H1 (cell line): ENCODE measurements around the gene UQCC5. TPM values are rescaled to one million over a fixed set of nuclear protein-coding genes. Genes with fewer than 3 reads are reported as not detected.

Experiments used
- CTCF ChIA-PET: fragments of 300-600 bp; sonication (Branson Sonifier 250); formaldehyde crosslinking; loops from one replicate; lab custom pipeline; 2021; ENCODE audit not compliant: partially characterized antibody; lab: Charles Lee
- POLR2A ChIA-PET: fragments of 300-600 bp; sonication (Branson Sonifier 250); formaldehyde crosslinking; loops from one replicate; lab custom pipeline; 2021; ENCODE audit warnings: inconsistent platforms; ENCODE audit not compliant: partially characterized antibody; lab: Charles Lee
- DNase-seq, 2 experiments: peaks; one replicate each; pipeline versions ENCODE4 v3.0.0 to v3.0.0-alpha.2; 2010 to 2022; ENCODE audit warnings: low spot score in 2 of 2, low read depth in 1 of 2, mixed read lengths in 1 of 2
- FAIRE-seq: peaks from 2 replicates; lab custom pipeline; 2011; peaks lifted over from hg19 to GRCh38; lab: Jason Lieb, UNC
- H2AFZ ChIP-seq: 2 replicates; pipeline ENCODE4 v1.8.1; 2012; ENCODE audit warnings: low read length, inconsistent platforms
- H2AK5ac ChIP-seq: 2 replicates; pipeline ENCODE4 v1.6.1; 2013; ENCODE audit warnings: low read depth, low read length
- H2BK120ac ChIP-seq: replicated peaks from 2 replicates; pipeline ENCODE3; 2013; ENCODE audit warnings: low read depth, low read length, inconsistent platforms
- H2BK12ac ChIP-seq: 2 replicates; pipeline ENCODE4 v1.6.1; 2013; ENCODE audit warnings: low read depth, low read length
- H2BK15ac ChIP-seq: 2 replicates; pipeline ENCODE4 v1.6.1; 2013; ENCODE audit warnings: low read length
- H2BK20ac ChIP-seq: 2 replicates; pipeline ENCODE4 v1.6.1; 2013; ENCODE audit warnings: low read length
- H2BK5ac ChIP-seq: 2 replicates; pipeline ENCODE4 v1.6.1; 2013; ENCODE audit warnings: low read depth, low read length
- H3K14ac ChIP-seq: 2 replicates; pipeline ENCODE4 v1.6.1; 2013; ENCODE audit warnings: inconsistent platforms; ENCODE audit not compliant: insufficient read length
- H3K18ac ChIP-seq: 2 replicates; pipeline ENCODE4 v1.6.1; 2013; ENCODE audit warnings: low read length; ENCODE audit errors: extremely low read depth
- H3K23ac ChIP-seq: 2 replicates; pipeline ENCODE4 v1.6.1; 2013; ENCODE audit warnings: inconsistent platforms; ENCODE audit not compliant: insufficient read length
- H3K23me2 ChIP-seq: 2 replicates; pipeline ENCODE4 v1.6.1; 2013; ENCODE audit warnings: low read depth, low read length
- H3K27ac ChIP-seq: 2 replicates; pipeline ENCODE4 v1.6.1; 2011; ENCODE audit warnings: low read depth, low read length, inconsistent platforms
- H3K27me3 ChIP-seq, 4 experiments: replicated peaks in 1 of 4; 1 replicate in 1 of 4; 2 replicates in 3 of 4; pipeline versions ENCODE4 v1.6.1 to v1.8.1; 2011 to 2013; ENCODE audit warnings: low read length in 3 of 4, mild to moderate bottlenecking in 3 of 4, inconsistent platforms in 2 of 4, mixed read lengths in 2 of 4, moderate library complexity in 1 of 4; ENCODE audit not compliant: control insufficient read depth in 3 of 4, insufficient read depth in 3 of 4; ENCODE audit errors: extremely low read depth in 1 of 4
- H3K36me3 ChIP-seq, 4 experiments: 2 replicates each; pipeline versions ENCODE4 v1.6.1 to v1.8.1; 2011 to 2013; ENCODE audit warnings: mild to moderate bottlenecking in 4 of 4, low read length in 3 of 4, moderate library complexity in 2 of 4, control low read depth in 1 of 4, inconsistent platforms in 1 of 4; ENCODE audit not compliant: insufficient read depth in 4 of 4, control insufficient read depth in 2 of 4
- H3K4ac ChIP-seq: replicated peaks from 2 replicates; pipeline ENCODE3; 2013; ENCODE audit warnings: low read length, low read depth, mixed read lengths, inconsistent platforms; ENCODE audit not compliant: insufficient read length
- H3K4me1 ChIP-seq, 4 experiments: replicated peaks in 1 of 4; 1 replicate in 1 of 4; 2 replicates in 3 of 4; pipeline versions ENCODE4 v1.6.1 to v1.8.1; 2011 to 2013; ENCODE audit warnings: low read length in 3 of 4, inconsistent platforms in 2 of 4, mixed read lengths in 1 of 4; ENCODE audit not compliant: insufficient read depth in 4 of 4, control insufficient read depth in 3 of 4
- H3K4me2 ChIP-seq, 2 experiments: 2 replicates each; pipeline versions ENCODE4 v1.6.1 to v1.8.1; 2011 to 2013; ENCODE audit warnings: low read depth in 2 of 2, low read length in 2 of 2, control low read depth in 1 of 2, inconsistent platforms in 1 of 2, mild to moderate bottlenecking in 1 of 2; ENCODE audit not compliant: insufficient read depth in 1 of 2
- H3K4me3 ChIP-seq, 4 experiments: fragments of 200-600, 300-600 bp in 1 of 4; sonication (generic), shearing (Covaris generic), sonication (Bioruptor Twin) in 1 of 4; 2 replicates each; pipeline versions ENCODE4 v1.5.1 to v1.8.1; 2011 to 2016; ENCODE audit warnings: low read length in 4 of 4, low read depth in 3 of 4, control low read depth in 2 of 4, inconsistent platforms in 2 of 4, mild to moderate bottlenecking in 2 of 4, mixed read lengths in 1 of 4, moderate library complexity in 1 of 4; ENCODE audit not compliant: insufficient read depth in 2 of 4; ENCODE audit errors: extremely low read depth in 1 of 4
- H3K56ac ChIP-seq: replicated peaks from 2 replicates; pipeline ENCODE3; 2013; ENCODE audit warnings: low read depth, mild to moderate bottlenecking, mixed read lengths, low read length, inconsistent platforms; ENCODE audit not compliant: insufficient read length
- H3K79me1 ChIP-seq: 2 replicates; pipeline ENCODE4 v1.6.1; 2013; ENCODE audit warnings: low read depth, low read length, control low read depth
- H3K79me2 ChIP-seq, 2 experiments: 2 replicates each; pipeline versions ENCODE4 v1.6.1 to v1.8.1; 2012 to 2013; ENCODE audit warnings: low read length in 2 of 2, mild to moderate bottlenecking in 2 of 2, inconsistent platforms in 1 of 2; ENCODE audit not compliant: insufficient read depth in 2 of 2, control insufficient read depth in 1 of 2
- H3K9ac ChIP-seq, 4 experiments: replicated peaks in 1 of 4; 1 replicate in 1 of 4; 2 replicates in 3 of 4; pipeline versions ENCODE4 v1.6.1 to v1.8.1; 2011 to 2013; ENCODE audit warnings: low read depth in 3 of 4, low read length in 3 of 4, control low read depth in 2 of 4, mild to moderate bottlenecking in 2 of 4, moderate library complexity in 2 of 4, inconsistent platforms in 1 of 4; ENCODE audit errors: extremely low read depth in 1 of 4
- H3K9me3 ChIP-seq, 2 experiments: 2 replicates each; pipeline versions ENCODE4 v1.6.1 to v1.8.1; 2012 to 2013; ENCODE audit warnings: mild to moderate bottlenecking in 2 of 2, moderate library complexity in 2 of 2, control low read depth in 1 of 2, inconsistent platforms in 1 of 2, low read depth in 1 of 2, low read length in 1 of 2, mixed read lengths in 1 of 2; ENCODE audit not compliant: insufficient read depth in 2 of 2
- H4K20me1 ChIP-seq, 2 experiments: replicated peaks in 1 of 2; 2 replicates each; pipeline versions ENCODE3 to v1.8.1; 2011 to 2013; ENCODE audit warnings: inconsistent platforms in 2 of 2, low read length in 2 of 2, mild to moderate bottlenecking in 1 of 2; ENCODE audit not compliant: insufficient read depth in 2 of 2, control insufficient read depth in 1 of 2
- H4K5ac ChIP-seq: 2 replicates; pipeline ENCODE4 v1.6.1; 2013; ENCODE audit warnings: low read length, low read depth, mixed read lengths, inconsistent platforms; ENCODE audit not compliant: insufficient read length
- H4K8ac ChIP-seq: 2 replicates; pipeline ENCODE4 v1.8.0; 2013; ENCODE audit warnings: mild to moderate bottlenecking, moderate library complexity, low read length, inconsistent platforms; ENCODE audit not compliant: insufficient read depth; ENCODE audit errors: extremely low read depth
- H4K91ac ChIP-seq: replicated peaks from 2 replicates; pipeline ENCODE3; 2013; ENCODE audit warnings: low read length, mixed read lengths, inconsistent platforms; ENCODE audit not compliant: insufficient read length
- CEBPB ChIP-seq: IDR thresholded peaks from 2 replicates; pipeline ENCODE4 v1.6.1; 2012; ENCODE audit warnings: low read depth, low read length
- HDAC2 ChIP-seq, 2 experiments: fragments of 300-600 bp in 1 of 2; sonication (generic) in 1 of 2; IDR thresholded peaks; 2 replicates each; pipeline ENCODE4 v1.6.1; 2011 to 2012; ENCODE audit warnings: low read depth in 2 of 2, low read length in 2 of 2, mild to moderate bottlenecking in 2 of 2, moderate library complexity in 2 of 2, borderline replicate concordance in 1 of 2, inconsistent platforms in 1 of 2
- whole genome bisulfite sequencing, 2 experiments: shearing (Covaris generic) in 1 of 2; methylation state at CpG; one replicate each; pipeline versions ENCODE4 v1.1.6 to v1.1.7; 2013 to 2015; ENCODE audit warnings: low lambda C conversion rate in 2 of 2, mixed read lengths in 2 of 2, inconsistent platforms in 1 of 2, low coverage in 1 of 2, missing lambda C conversion rate in 1 of 2; ENCODE audit not compliant: insufficient replicate concordance in 2 of 2, insufficient coverage in 1 of 2, insufficient read length in 1 of 2; ENCODE audit errors: extremely low coverage in 1 of 2, missing lambda C conversion rate in 1 of 2; 5-methylcytosine and 5-hydroxymethylcytosine counted together
- polyA plus RNA-seq, 7 experiments: library from polyadenylated mRNA; depleted of rRNA in 3 of 7; stranded (reverse) in 5 of 7; unstranded in 2 of 7; fragments of >200 nt in 5 of 7; fragments of 200-250 nt in 2 of 7; gene quantifications; 1 replicate in 5 of 7; 2 replicates in 1 of 7; 4 replicates in 1 of 7; pipeline versions ENCODE4 v1.2.1 to v1.2.3, GENCODE V29; 2011 to 2013; ENCODE audit warnings: missing spikeins in 2 of 7, mixed read lengths in 2 of 7
- total RNA-seq: library from RNA; stranded (reverse); fragmentation: NEBNext Ultra II Directional; extraction: Animal tissue kit (Norgen Biotek cat#: 25700); gene quantifications from 2 replicates; pipeline ENCODE4 v1.2.1, GENCODE V29; 2021

The UQCC5 gene
- total and polyA plus RNA-seq, 2 of the 8 experiments (the other 6 are each of a cell fraction or from before 2014, with no cell fraction given) = 35.0 to 37.7 TPM

GRCh38 chr3:52487050-52487787, 49.2 kb upstream of the UQCC5 start:
- no peak overlapping the region for H3K4me2 ChIP-seq
- H3K9ac ChIP-seq = no peak overlapping the region
- H2BK120ac ChIP-seq = no peak overlapping the region
- H2BK15ac ChIP-seq = no peak overlapping the region
- no peaks in the 10 kb centered on the region for H3K23me2 ChIP-seq
- H3K36me3 ChIP-seq = peaks cover 21 to 67% (median 42%) of the 10 kb centered on the region in 4 experiments
- no peaks in the 10 kb centered on the region for H3K27me3 ChIP-seq
- H4K8ac ChIP-seq = no peak overlapping the region
- H2BK20ac ChIP-seq = no peak overlapping the region
- H4K20me1 ChIP-seq = peaks cover 0 to 24% of the 10 kb centered on the region in 2 experiments
- no peak overlapping the region for H3K56ac ChIP-seq
- H3K9me3 ChIP-seq = no peaks in the 10 kb centered on the region
- no peaks in the 10 kb centered on the region for H3K4me1 ChIP-seq
- H2AFZ ChIP-seq = no peak overlapping the region
- peak overlapping the region; percentile 52; the same call in 1 of the 2 replicates for H2BK5ac ChIP-seq
- H4K91ac ChIP-seq = no peak overlapping the region
- POLR2A ChIA-PET = interaction anchor here (1.1 to 1.6 kb wide), 3 partner anchors 11 to 43 kb away, joined by 3 to 4 read pairs (median 3); no protein-coding TSS in a partner anchor
- H3K79me1 ChIP-seq = peaks cover 2% of the 10 kb centered on the region; the same call in 1 of the 2 replicates
- no peaks in the 10 kb centered on the region for H3K79me2 ChIP-seq
- no peak overlapping the region for H2AK5ac ChIP-seq
- no peak overlapping the region for H3K23ac ChIP-seq
- no peak for TF ChIP-seq CEBPB
- no peak for TF ChIP-seq HDAC2 (IDR thresholded peaks at IDR 0.05; ENCODE audit: borderline replicate concordance in 1 of 2, low read depth in 2 of 2, low read length in 2 of 2)
- no peak overlapping the region for H4K5ac ChIP-seq
- H3K14ac ChIP-seq = no peak overlapping the region
- DNase-seq (no peak), FAIRE-seq (no peak)
- H2BK12ac ChIP-seq = no peak overlapping the region
- no peak overlapping the region; the same call in 1 of the 2 replicates for H3K27ac ChIP-seq
- WGBS, 2 experiments = 94% methylated on average over 28 of the region's 31 CpGs; no CpG with 5 or more reads in 1 of the 2 experiments
- H3K18ac ChIP-seq = no peak overlapping the region
- CTCF ChIA-PET = interaction anchor here (0.6 kb wide), 1 partner anchor 301 kb away, joined by 3 read pairs; no protein-coding TSS in a partner anchor
- H3K4me3 ChIP-seq = no peak overlapping the region
- no peak overlapping the region for H3K4ac ChIP-seq
